GM23338 (cell line): ENCODE data around the gene CIITA.

Source experiments
- CTCF ChIP-seq, 2 experiments: fragments of 200-600 bp in 1 of 2; sonication (generic) in 1 of 2; conservative IDR thresholded peaks; 2 replicates each; pipeline versions ENCODE4 v1.5.1 to v1.6.1; 2016 to 2017; ENCODE audit warnings: antibody characterized with exemption in 2 of 2, low read depth in 2 of 2, mild to moderate bottlenecking in 2 of 2, moderate library complexity in 1 of 2
- ETS1 ChIP-seq: IDR thresholded peaks from 2 replicates; pipeline ENCODE4 v1.6.1; 2016; ENCODE audit warnings: antibody characterized with exemption
- REST ChIP-seq: IDR thresholded peaks from one replicate; pipeline ENCODE4 v1.6.1; 2018; ENCODE audit warnings: antibody characterized with exemption; ENCODE audit not compliant: unreplicated experiment

- TF ChIP-seq CTCF (conservative IDR thresholded peaks at IDR 0.05; ENCODE audit: low read depth in 2 of 2) (no peak), ETS1 (no peak), REST (no peak)
Observed at GRCh38 chr16:10926867-10927266, 49.9 kb downstream of the CIITA start.
